Measurements from ENCODE around the gene TAF15.

Gene TAF15

DNA sequence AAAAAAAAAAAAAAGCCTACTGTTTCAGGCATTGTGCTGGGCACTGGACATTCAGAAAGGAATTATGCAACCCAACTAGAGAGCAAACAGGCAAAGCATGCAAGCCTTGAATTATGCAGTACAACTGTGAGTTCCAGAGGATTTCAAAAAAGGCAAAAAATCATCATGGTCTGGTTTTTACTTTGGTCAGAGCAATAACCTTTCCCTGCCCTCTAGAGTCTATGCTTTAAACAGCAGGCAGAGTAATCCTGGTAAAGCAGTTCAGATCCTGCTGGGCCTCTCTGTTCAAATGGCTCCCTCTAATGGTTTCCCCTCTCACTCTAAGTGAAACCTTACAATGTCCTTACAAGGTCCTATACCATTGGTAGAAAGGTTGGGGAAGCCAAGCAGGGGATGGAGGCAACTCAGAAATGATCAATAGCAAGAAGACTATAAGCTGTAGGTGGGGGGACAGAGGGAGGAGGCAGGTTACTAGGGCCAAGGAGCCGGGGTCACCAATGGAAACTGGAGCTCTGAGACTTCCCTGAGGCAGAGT is 4.6 kb upstream of the TAF15 start:
- peak; percentile 79 for DNase-seq (ENCODE audit: low read depth, low spot score)
- Histone ChIP-seq H3K9me3 (ENCODE audit: low read depth, low read length) (no peaks in the 10 kb centered on the region), H3K9ac (ENCODE audit: insufficient read length) (no peak overlapping the region), H3K36me3 (ENCODE audit: insufficient read depth, low read length) (no peaks in the 10 kb centered on the region), H3K4me3 (no peak overlapping the region), H3K27ac (no peak overlapping the region)
- TF ChIP-seq FOXP2 (optimal IDR thresholded peaks at IDR 0.05; ENCODE audit: control extremely low read depth, extremely low read length, insufficient read depth) (no peak), EZH2 (IDR thresholded peaks at IDR 0.05) (no peak), POLR2AphosphoS5 (IDR thresholded peaks at IDR 0.05; ENCODE audit: borderline replicate concordance, low read depth, low read length) (no peak)

DNA sequence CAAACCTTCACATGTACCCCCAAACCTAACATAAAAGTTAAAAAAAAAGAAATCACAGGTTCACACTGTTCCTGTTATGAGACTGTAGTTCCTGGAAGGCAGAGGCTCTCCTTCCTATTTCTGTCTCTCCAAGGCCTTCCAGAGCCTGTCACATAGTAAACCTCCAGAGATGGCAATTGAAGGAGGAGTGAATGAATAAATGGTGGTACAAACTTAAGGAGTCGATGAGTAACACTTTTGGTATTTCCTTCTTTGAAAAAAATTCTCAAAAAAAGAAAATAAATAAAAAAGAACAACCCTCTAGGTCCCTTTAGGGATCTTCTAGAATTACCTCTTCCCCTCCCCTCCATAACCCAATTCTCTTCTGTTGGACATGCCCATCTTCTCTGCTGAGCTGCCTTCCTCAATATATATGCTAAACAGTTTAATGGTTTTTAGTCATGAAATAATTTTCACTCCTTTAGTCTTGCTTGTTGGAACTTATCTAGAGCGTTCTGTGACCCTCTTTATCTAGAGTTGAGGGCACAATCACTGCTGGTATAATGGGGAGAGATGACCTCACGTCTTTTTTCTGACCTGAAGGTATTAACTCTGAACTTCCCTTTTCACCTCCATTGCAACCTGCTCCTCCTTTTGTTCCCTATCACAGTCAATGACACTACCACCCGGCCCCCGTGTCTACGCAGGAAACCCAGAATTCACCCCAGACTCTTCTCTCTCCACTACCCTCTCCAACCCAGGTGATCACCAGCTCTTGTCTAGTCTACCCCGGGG is 1.7 kb upstream of the TAF15 start:
- Histone ChIP-seq H3K36me3 (ENCODE audit: insufficient read depth, low read length) (peaks cover 26% of the 10 kb centered on the region), H3K9ac (ENCODE audit: insufficient read length) (no peak overlapping the region), H3K9me3 (ENCODE audit: low read depth, low read length) (no peaks in the 10 kb centered on the region), H3K27ac (no peak overlapping the region; the same call in 1 of the 2 replicates), H3K4me3 (no peak overlapping the region; the same call in 1 of the 2 replicates)
- DNase-seq (ENCODE audit: low read depth, low spot score) = no peak
- TF ChIP-seq EZH2 (IDR thresholded peaks at IDR 0.05) (no peak), POLR2AphosphoS5 (IDR thresholded peaks at IDR 0.05; ENCODE audit: borderline replicate concordance, low read depth, low read length) (no peak), FOXP2 (optimal IDR thresholded peaks at IDR 0.05; ENCODE audit: control extremely low read depth, extremely low read length, insufficient read depth) (no peak)

- no peak for TF ChIP-seq EZH2 (IDR thresholded peaks at IDR 0.05)
- TF ChIP-seq POLR2AphosphoS5 (IDR thresholded peaks at IDR 0.05; ENCODE audit: borderline replicate concordance, low read depth, low read length) = no peak
- TF ChIP-seq FOXP2 (optimal IDR thresholded peaks at IDR 0.05; ENCODE audit: control extremely low read depth, extremely low read length, insufficient read depth) = no peak
- peak overlapping the region; percentile 98 for H3K9ac ChIP-seq (ENCODE audit: insufficient read length)
- H3K4me3 ChIP-seq = peak overlapping the region; percentile 94
- peak overlapping the region; percentile 98 for H3K27ac ChIP-seq
- peaks cover 29% of the 10 kb centered on the region for H3K36me3 ChIP-seq (ENCODE audit: insufficient read depth, low read length)
- DNase-seq (ENCODE audit: low read depth, low spot score) = no peak
- no peaks in the 10 kb centered on the region for H3K9me3 ChIP-seq (ENCODE audit: low read depth, low read length)
Measured at GRCh38 chr17:35808240-35808961, 883 bp upstream of the TAF15 start.

- Histone ChIP-seq H3K9ac (ENCODE audit: insufficient read length) (peak overlapping the region; percentile 98), H3K36me3 (ENCODE audit: insufficient read depth, low read length) (peaks cover 34% of the 10 kb centered on the region), H3K9me3 (ENCODE audit: low read depth, low read length) (no peaks in the 10 kb centered on the region), H3K4me3 (peak overlapping the region; percentile 94), H3K27ac (peak overlapping the region; percentile 98)
- DNase-seq (ENCODE audit: low read depth, low spot score) = no peak
- no peak for TF ChIP-seq EZH2 (IDR thresholded peaks at IDR 0.05)
- TF ChIP-seq POLR2AphosphoS5 (IDR thresholded peaks at IDR 0.05; ENCODE audit: borderline replicate concordance, low read depth, low read length) = no peak
- TF ChIP-seq FOXP2 (optimal IDR thresholded peaks at IDR 0.05; ENCODE audit: control extremely low read depth, extremely low read length, insufficient read depth) = no peak
Measured at GRCh38 chr17:35809855-35810461, 674 bp downstream of the TAF15 start.

- H3K36me3 ChIP-seq (ENCODE audit: insufficient read depth, low read length) = peaks cover 52% of the 10 kb centered on the region
- H3K4me3 ChIP-seq = peak overlapping the region; percentile 94
- H3K27ac ChIP-seq = peak overlapping the region; percentile 60; the same call in 1 of the 2 replicates
- no peaks in the 10 kb centered on the region for H3K9me3 ChIP-seq (ENCODE audit: low read depth, low read length)
- peak overlapping the region; percentile 98 for H3K9ac ChIP-seq (ENCODE audit: insufficient read length)
- no peak for DNase-seq (ENCODE audit: low read depth, low spot score)
- TF ChIP-seq EZH2 (IDR thresholded peaks at IDR 0.05) = no peak
Measured at GRCh38 chr17:35811759-35812158, 2.5 kb downstream of the TAF15 start.

DNA sequence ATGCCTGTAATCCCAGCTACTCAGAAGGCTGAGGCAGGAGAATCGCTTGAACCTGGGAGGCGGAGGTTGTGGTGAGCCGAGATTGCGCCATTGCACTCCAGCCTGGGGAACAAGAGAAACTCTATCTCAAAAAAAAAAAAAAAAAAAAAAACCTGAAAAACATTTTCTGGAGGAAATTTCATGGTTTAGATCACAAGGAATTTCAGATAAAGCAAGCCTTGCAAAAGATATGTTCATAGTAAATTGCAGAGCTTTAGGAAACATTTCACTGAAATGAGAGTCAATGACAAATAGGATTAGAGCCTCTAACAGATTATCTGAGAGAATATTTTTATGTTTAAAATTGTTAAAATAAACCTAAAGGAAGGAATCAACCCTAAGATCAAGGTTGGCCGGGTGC is 3.2 kb downstream of the TAF15 start:
- peaks cover 59% of the 10 kb centered on the region for H3K36me3 ChIP-seq (ENCODE audit: insufficient read depth, low read length)
- no peaks in the 10 kb centered on the region for H3K9me3 ChIP-seq (ENCODE audit: low read depth, low read length)
- no peak overlapping the region for H3K9ac ChIP-seq (ENCODE audit: insufficient read length)
- no peak for TF ChIP-seq FOXP2 (optimal IDR thresholded peaks at IDR 0.05; ENCODE audit: control extremely low read depth, extremely low read length, insufficient read depth)
- TF ChIP-seq POLR2AphosphoS5 (IDR thresholded peaks at IDR 0.05; ENCODE audit: borderline replicate concordance, low read depth, low read length) = no peak
- no peak for TF ChIP-seq EZH2 (IDR thresholded peaks at IDR 0.05)
- no peak for DNase-seq (ENCODE audit: low read depth, low spot score)
- no peak overlapping the region for H3K27ac ChIP-seq
- no peak overlapping the region for H3K4me3 ChIP-seq

DNA sequence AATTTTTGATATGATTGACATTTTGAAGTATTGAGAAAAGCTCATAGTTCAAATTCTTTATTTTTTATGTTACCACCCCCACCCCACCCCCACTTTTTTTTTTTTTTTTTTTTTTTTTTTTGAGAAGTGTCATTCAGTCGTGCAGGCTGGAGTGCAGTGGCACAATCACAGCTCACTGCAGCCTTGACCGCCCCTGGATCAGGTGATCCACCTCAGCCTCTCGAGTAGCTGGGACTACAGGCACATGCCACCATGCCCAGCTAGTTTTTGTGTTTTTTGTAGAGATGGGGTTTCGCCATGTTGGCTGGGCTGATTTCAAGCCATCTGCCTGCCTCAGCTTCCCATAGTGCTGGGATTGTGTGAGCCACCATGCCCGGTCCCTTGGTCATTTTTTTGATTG is 7.4 kb downstream of the TAF15 start:
- Histone ChIP-seq H3K4me3 (no peak overlapping the region), H3K9me3 (ENCODE audit: low read depth, low read length) (no peaks in the 10 kb centered on the region), H3K36me3 (ENCODE audit: insufficient read depth, low read length) (peaks cover 84% of the 10 kb centered on the region), H3K9ac (ENCODE audit: insufficient read length) (no peak overlapping the region), H3K27ac (no peak overlapping the region)
- TF ChIP-seq EZH2 (IDR thresholded peaks at IDR 0.05) (no peak), FOXP2 (optimal IDR thresholded peaks at IDR 0.05; ENCODE audit: control extremely low read depth, extremely low read length, insufficient read depth) (no peak), POLR2AphosphoS5 (IDR thresholded peaks at IDR 0.05; ENCODE audit: borderline replicate concordance, low read depth, low read length) (no peak)
- no peak for DNase-seq (ENCODE audit: low read depth, low spot score)

DNA sequence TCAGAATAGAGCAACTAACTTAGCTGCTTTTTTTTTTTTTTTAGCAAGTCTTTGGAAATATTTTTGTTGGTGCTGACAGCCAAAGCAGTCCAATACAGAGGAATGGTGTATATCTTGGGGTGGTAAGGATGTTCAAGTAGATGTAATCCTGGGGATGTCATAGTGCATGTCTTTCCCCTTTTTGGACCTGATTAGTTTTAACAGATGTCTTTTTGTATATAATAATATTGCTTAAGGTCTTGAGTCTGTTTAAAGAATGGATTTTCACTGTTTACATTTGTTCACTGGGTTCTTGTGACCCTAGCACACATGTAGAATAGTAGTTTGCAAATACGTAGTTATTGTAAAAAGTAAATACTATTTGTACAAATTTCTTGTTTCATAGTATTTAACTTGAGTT is 7.9 kb downstream of the TAF15 start:
- peaks cover 84% of the 10 kb centered on the region for H3K36me3 ChIP-seq (ENCODE audit: insufficient read depth, low read length)
- no peak overlapping the region for H3K4me3 ChIP-seq
- H3K9ac ChIP-seq (ENCODE audit: insufficient read length) = no peak overlapping the region
- no peaks in the 10 kb centered on the region for H3K9me3 ChIP-seq (ENCODE audit: low read depth, low read length)
- no peak for TF ChIP-seq POLR2AphosphoS5 (IDR thresholded peaks at IDR 0.05; ENCODE audit: borderline replicate concordance, low read depth, low read length)
- no peak for TF ChIP-seq EZH2 (IDR thresholded peaks at IDR 0.05)
- no peak for TF ChIP-seq FOXP2 (optimal IDR thresholded peaks at IDR 0.05; ENCODE audit: control extremely low read depth, extremely low read length, insufficient read depth)
- H3K27ac ChIP-seq = no peak overlapping the region
- no peak for DNase-seq (ENCODE audit: low read depth, low spot score)
